ENCODE results near the gene PIGO.

The PIGO gene

GRCh38 chr9:35108461-35108860, 12.1 kb upstream of the PIGO start:
- no peak for TF ChIP-seq CTCF (IDR thresholded peaks at IDR 0.05)
- Mint-ChIP-seq H3K4me1 (peaks cover 60% of the 10 kb centered on the region), H3K9me3 (no peaks in the 10 kb centered on the region), H3K36me3 (ENCODE audit: low read depth) (peaks cover 23% of the 10 kb centered on the region), H3K27ac (no peak overlapping the region), H3K4me3 (no peak overlapping the region), H3K27me3 (ENCODE audit: low read depth, poor library complexity) (no peaks in the 10 kb centered on the region)
- no peak for DNase-seq

- H3K4me1 Mint-ChIP-seq = peaks cover 61% of the 10 kb centered on the region
- H3K4me3 Mint-ChIP-seq = no peak overlapping the region
- DNase-seq = no peak
- H3K36me3 Mint-ChIP-seq (ENCODE audit: low read depth) = peaks cover 23% of the 10 kb centered on the region
- no peaks in the 10 kb centered on the region for H3K9me3 Mint-ChIP-seq
- no peak for TF ChIP-seq CTCF (IDR thresholded peaks at IDR 0.05)
- no peak overlapping the region for H3K27ac Mint-ChIP-seq
- no peaks in the 10 kb centered on the region for H3K27me3 Mint-ChIP-seq (ENCODE audit: low read depth, poor library complexity)
Measured at GRCh38 chr9:35107297-35108290, 11.2 kb upstream of the PIGO start.

- Mint-ChIP-seq H3K27ac (no peak overlapping the region), H3K9me3 (no peaks in the 10 kb centered on the region), H3K4me1 (peaks cover 62% of the 10 kb centered on the region)
Measured at GRCh38 chr9:35106343-35106730, 9.9 kb upstream of the PIGO start.

GRCh38 chr9:35105571-35106342, 9.4 kb upstream of the PIGO start:
- peaks cover 29% of the 10 kb centered on the region for H3K36me3 Mint-ChIP-seq (ENCODE audit: low read depth)
- no peak for DNase-seq
- peak overlapping the region; percentile 66 for H3K27ac Mint-ChIP-seq
- H3K27me3 Mint-ChIP-seq (ENCODE audit: low read depth, poor library complexity) = no peaks in the 10 kb centered on the region
- TF ChIP-seq CTCF (IDR thresholded peaks at IDR 0.05) = no peak
- H3K9me3 Mint-ChIP-seq = no peaks in the 10 kb centered on the region
- peaks cover 63% of the 10 kb centered on the region for H3K4me1 Mint-ChIP-seq
- H3K4me3 Mint-ChIP-seq = no peak overlapping the region

More at GRCh38 chr9:35106343-35106730, 9.9 kb upstream of the PIGO start:
- TF ChIP-seq CTCF (IDR thresholded peaks at IDR 0.05) = no peak
- peaks cover 23% of the 10 kb centered on the region for H3K36me3 Mint-ChIP-seq (ENCODE audit: low read depth)
- H3K27me3 Mint-ChIP-seq (ENCODE audit: low read depth, poor library complexity) = no peaks in the 10 kb centered on the region
- H3K4me3 Mint-ChIP-seq = no peak overlapping the region
- DNase-seq = no peak

GRCh38 chr9:35105126-35105525, 8.7 kb upstream of the PIGO start:
- no peak for TF ChIP-seq CTCF (IDR thresholded peaks at IDR 0.05)
- Mint-ChIP-seq H3K27me3 (ENCODE audit: low read depth, poor library complexity) (no peaks in the 10 kb centered on the region), H3K36me3 (ENCODE audit: low read depth) (peaks cover 36% of the 10 kb centered on the region), H3K4me1 (peaks cover 61% of the 10 kb centered on the region), H3K9me3 (no peaks in the 10 kb centered on the region), H3K4me3 (no peak overlapping the region), H3K27ac (peak overlapping the region; percentile 80)
- no peak for DNase-seq

Measured in nephron progenitor cell (in vitro differentiated cells).